LNCaP clone FGC (cell line): Measurements from ENCODE around the gene PLEK.

Source experiments
- DNase-seq: peaks from one replicate; pipeline ENCODE4 v3.0.0-alpha.2; 2011; ENCODE audit warnings: low read depth
- H3K4me3 ChIP-seq: 2 replicates; pipeline ENCODE4 v1.5.1; 2011; ENCODE audit warnings: mild to moderate bottlenecking, low read depth, low read length, control low read depth
- CTCF ChIP-seq: IDR thresholded peaks from 2 replicates; pipeline ENCODE4 v1.5.1; 2012; ENCODE audit warnings: mild to moderate bottlenecking; ENCODE audit not compliant: control insufficient read depth, insufficient read depth; ENCODE audit errors: extremely low read depth

The PLEK gene

GRCh38 chr2:68414876-68415275 lies 49.8 kb downstream of the PLEK start:
- no peak for TF ChIP-seq CTCF
- DNase-seq: no peak
- H3K4me3 ChIP-seq: no peak overlapping the region

- no peak for DNase-seq
- TF ChIP-seq CTCF: no peak
- H3K4me3 ChIP-seq: no peak overlapping the region
Measured at GRCh38 chr2:68415521-68415920, 50.4 kb downstream of the PLEK start.

- TF ChIP-seq CTCF: no peak
- H3K4me3 ChIP-seq: no peak overlapping the region
- no peak for DNase-seq
Measured at GRCh38 chr2:68416081-68416675, 51.1 kb downstream of the PLEK start.

GRCh38 chr2:68417926-68418325 lies 52.8 kb downstream of the PLEK start:
- H3K4me3 ChIP-seq: no peak overlapping the region
- no peak for TF ChIP-seq CTCF
- no peak for DNase-seq

GRCh38 chr2:68418419-68418818 lies 53.3 kb downstream of the PLEK start:
- TF ChIP-seq CTCF: no peak
- no peak for DNase-seq
- H3K4me3 ChIP-seq: no peak overlapping the region

- DNase-seq: no peak
- H3K4me3 ChIP-seq: no peak overlapping the region
- TF ChIP-seq CTCF: no peak
Measured at GRCh38 chr2:68418855-68419254, 53.8 kb downstream of the PLEK start.

GRCh38 chr2:68420254-68420910 lies 55.3 kb downstream of the PLEK start:
- DNase-seq: no peak
- H3K4me3 ChIP-seq: no peak overlapping the region
- TF ChIP-seq CTCF: no peak
